ENCODE results near the gene KCTD2. TPM values are rescaled to one million over a fixed set of nuclear protein-coding genes. Genes with fewer than 3 reads are reported as not detected.
"Not testable (repeated sequence)": the region's sequence is repeated elsewhere in the genome, so short reads cannot be mapped to it uniquely, and the experiment has no call there.

The KCTD2 gene
- 10 to 100 TPM; 16.7 to 19.7 TPM for total RNA-seq
- long read RNA-seq, partial matches to known transcripts: 15 of 21 reads
- long read RNA-seq, other reads (novel, unspliced or antisense): 4 of 21 reads

GRCh38 chr17:75046407-75047289 is at the start of gene KCTD2, which contains the start of gene ATP5PD:
Gene KCTD2 (plus strand): TSS chr17:75047225. CDS start chr17:75047251, 26 bp downstream.
Gene ATP5PD (minus strand): TSS chr17:75046969. CDS start chr17:75042650, 4,319 bp downstream.
- peak; percentile 95 for ATAC-seq
- peak; percentile 94 to 97 for DNase-seq
- intact Hi-C loops (cut with DNase I, micrococcal nuclease): no loop called here

GRCh38 chr17:74998783-74999182 is 48.2 kb upstream of the KCTD2 start:
- intact Hi-C loops (cut with DNase I, micrococcal nuclease): no loop called here
- DNase-seq (no peak), ATAC-seq (no peak)

GRCh38 chr17:74999523-74999922 is 47.5 kb upstream of the KCTD2 start:
- intact Hi-C loops (cut with DNase I, micrococcal nuclease): no loop called here
- ATAC-seq (no peak), DNase-seq (no peak)

GRCh38 chr17:75001915-75002843 is 44.8 kb upstream of the KCTD2 start:
- ATAC-seq (no peak), DNase-seq (no peak)
- intact Hi-C loops (cut with DNase I, micrococcal nuclease): no loop called here

GRCh38 chr17:75003070-75003956 is 43.7 kb upstream of the KCTD2 start:
- ATAC-seq (no peak), DNase-seq (no peak)
- intact Hi-C loops (cut with DNase I, micrococcal nuclease): no loop called here

- no peak for DNase-seq
- intact Hi-C loops (cut with DNase I, micrococcal nuclease): no loop called here
- no peak for ATAC-seq
These were observed 43.1 kb upstream of the KCTD2 start for GRCh38 chr17:75003957-75004355.

GRCh38 chr17:75004371-75004770 is 42.7 kb upstream of the KCTD2 start:
- intact Hi-C loops (cut with DNase I, micrococcal nuclease): no loop called here
- no peak for ATAC-seq

GRCh38 chr17:75005291-75005690 is 41.7 kb upstream of the KCTD2 start:
- DNase-seq (no peak), ATAC-seq (no peak)
- intact Hi-C loops (cut with DNase I, micrococcal nuclease): no loop called here

More at GRCh38 chr17:75004371-75004770, 42.7 kb upstream of the KCTD2 start:
- DNase-seq: no peak

- intact Hi-C loops (cut with DNase I, micrococcal nuclease); DNase-seq; ATAC-seq: not testable (repeated sequence)
These were observed 40.9 kb upstream of the KCTD2 start for GRCh38 chr17:75006084-75006483.

GRCh38 chr17:75006653-75007052 is 40.4 kb upstream of the KCTD2 start:
- intact Hi-C loops (cut with DNase I, micrococcal nuclease): no loop called here
- DNase-seq (no peak), ATAC-seq (no peak)

GRCh38 chr17:75008373-75008772 is 38.7 kb upstream of the KCTD2 start:
- intact Hi-C loops (cut with DNase I, micrococcal nuclease): no loop called here
- ATAC-seq: no peak
- no peak for DNase-seq

GRCh38 chr17:75009139-75009724 is 37.8 kb upstream of the KCTD2 start:
- DNase-seq (peak in 1 of 2 donors; percentile 24), ATAC-seq (peak; percentile 63)
- intact Hi-C loops (cut with DNase I, micrococcal nuclease): no loop called here

GRCh38 chr17:75010683-75011400 is 36.2 kb upstream of the KCTD2 start:
- ATAC-seq (peak; percentile 49), DNase-seq (peak; percentile 35 to 71)
- intact Hi-C loops (cut with DNase I, micrococcal nuclease): no loop called here

GRCh38 chr17:75011401-75012095 is 35.5 kb upstream of the KCTD2 start:
- intact Hi-C loops (cut with DNase I, micrococcal nuclease): no loop called here
- ATAC-seq (peak; percentile 64), DNase-seq (peak; percentile 67 to 80)

- no peak for ATAC-seq
- DNase-seq: no peak
- intact Hi-C loops (cut with DNase I, micrococcal nuclease): no loop called here
These were observed 35.0 kb upstream of the KCTD2 start for GRCh38 chr17:75012096-75012345.

- ATAC-seq (peak; percentile 84), DNase-seq (peak; percentile 74 to 86)
- intact Hi-C loops (cut with DNase I, micrococcal nuclease): no loop called here
These were observed 34.5 kb upstream of the KCTD2 start, which contains the start of gene MRPL58 for GRCh38 chr17:75012346-75013091. Gene MRPL58 (plus strand): TSS chr17:75012670. CDS start chr17:75012687, 17 bp downstream.

Data from left colon (tissue), 2 donors.